Mesothelial cell of epicardium (in vitro differentiated cells): ENCODE measurements around the gene ECHDC3. TPM values are rescaled to one million over a fixed set of nuclear protein-coding genes. Genes with fewer than 3 reads are reported as not detected.

ENCODE experiments used
- DNase-seq, 2 experiments: peaks; one replicate each; pipeline ENCODE4 v3.0.0; 2021; ENCODE audit warnings: low spot score in 2 of 2; ENCODE audit not compliant: unreplicated experiment in 2 of 2
- H3K27ac Mint-ChIP-seq: 2 replicates; pipeline ENCODE4 v1.8.0; 2021; ENCODE audit warnings: mixed read lengths
- H3K27me3 Mint-ChIP-seq: 2 replicates; pipeline ENCODE4 v1.8.0; 2021; ENCODE audit warnings: low read depth, mixed read lengths
- H3K36me3 Mint-ChIP-seq: 2 replicates; pipeline ENCODE4 v1.8.0; 2021; ENCODE audit warnings: mixed read lengths
- H3K4me1 Mint-ChIP-seq: 2 replicates; pipeline ENCODE4 v1.8.0; 2021; ENCODE audit warnings: mixed read lengths
- H3K4me3 Mint-ChIP-seq: 2 replicates; pipeline ENCODE4 v1.8.0; 2021; ENCODE audit warnings: mild to moderate bottlenecking, moderate library complexity, mixed read lengths
- H3K9me3 Mint-ChIP-seq: 2 replicates; pipeline ENCODE4 v1.8.0; 2021; ENCODE audit warnings: mixed read lengths
- total RNA-seq: library from RNA; stranded (reverse); gene quantifications from 3 replicates; pipeline ENCODE4 v1.2.1, GENCODE V29; 2021
- TF ChIP-seq, protein P1 (sequence below): fragments of 200-600 bp; sonication (generic); IDR thresholded peaks from one replicate; pipeline ENCODE4 v1.5.0; 2021; ENCODE audit warnings: antibody characterized with exemption; ENCODE audit not compliant: unreplicated experiment

The ECHDC3 gene
- total RNA-seq, 1 donor from 2014 or later = 5.1 TPM

DNA sequence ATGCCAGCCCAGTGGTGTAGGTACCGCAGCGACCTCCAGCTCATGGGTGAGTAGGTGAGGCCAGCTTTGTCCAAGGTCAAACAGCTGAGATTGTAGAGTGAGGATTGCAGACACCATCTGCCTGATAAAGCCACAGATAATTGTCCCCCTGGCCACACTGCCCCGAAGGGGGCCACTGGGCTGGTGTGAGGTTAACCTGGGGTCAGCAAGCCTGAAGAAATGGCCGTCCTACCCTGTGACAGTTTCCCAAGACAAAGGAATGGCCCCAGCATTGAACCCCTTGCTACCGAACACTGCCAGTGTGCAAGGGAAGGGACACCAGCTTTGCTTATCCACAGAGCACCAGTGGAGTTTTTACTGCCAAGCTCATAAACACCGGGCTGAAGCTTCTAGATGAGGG, 23.0 kb downstream of the ECHDC3 start:
- peaks cover 1% of the 10 kb centered on the region for H3K36me3 Mint-ChIP-seq
- TF ChIP-seq, protein P1, sequence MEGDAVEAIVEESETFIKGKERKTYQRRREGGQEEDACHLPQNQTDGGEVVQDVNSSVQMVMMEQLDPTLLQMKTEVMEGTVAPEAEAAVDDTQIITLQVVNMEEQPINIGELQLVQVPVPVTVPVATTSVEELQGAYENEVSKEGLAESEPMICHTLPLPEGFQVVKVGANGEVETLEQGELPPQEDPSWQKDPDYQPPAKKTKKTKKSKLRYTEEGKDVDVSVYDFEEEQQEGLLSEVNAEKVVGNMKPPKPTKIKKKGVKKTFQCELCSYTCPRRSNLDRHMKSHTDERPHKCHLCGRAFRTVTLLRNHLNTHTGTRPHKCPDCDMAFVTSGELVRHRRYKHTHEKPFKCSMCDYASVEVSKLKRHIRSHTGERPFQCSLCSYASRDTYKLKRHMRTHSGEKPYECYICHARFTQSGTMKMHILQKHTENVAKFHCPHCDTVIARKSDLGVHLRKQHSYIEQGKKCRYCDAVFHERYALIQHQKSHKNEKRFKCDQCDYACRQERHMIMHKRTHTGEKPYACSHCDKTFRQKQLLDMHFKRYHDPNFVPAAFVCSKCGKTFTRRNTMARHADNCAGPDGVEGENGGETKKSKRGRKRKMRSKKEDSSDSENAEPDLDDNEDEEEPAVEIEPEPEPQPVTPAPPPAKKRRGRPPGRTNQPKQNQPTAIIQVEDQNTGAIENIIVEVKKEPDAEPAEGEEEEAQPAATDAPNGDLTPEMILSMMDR = no peak
- no peaks in the 10 kb centered on the region for H3K9me3 Mint-ChIP-seq
- H3K4me3 Mint-ChIP-seq = no peak overlapping the region
- DNase-seq = no peak
- no peak overlapping the region for H3K27ac Mint-ChIP-seq
- H3K4me1 Mint-ChIP-seq = no peaks in the 10 kb centered on the region
- peaks cover 7% of the 10 kb centered on the region for H3K27me3 Mint-ChIP-seq

DNA sequence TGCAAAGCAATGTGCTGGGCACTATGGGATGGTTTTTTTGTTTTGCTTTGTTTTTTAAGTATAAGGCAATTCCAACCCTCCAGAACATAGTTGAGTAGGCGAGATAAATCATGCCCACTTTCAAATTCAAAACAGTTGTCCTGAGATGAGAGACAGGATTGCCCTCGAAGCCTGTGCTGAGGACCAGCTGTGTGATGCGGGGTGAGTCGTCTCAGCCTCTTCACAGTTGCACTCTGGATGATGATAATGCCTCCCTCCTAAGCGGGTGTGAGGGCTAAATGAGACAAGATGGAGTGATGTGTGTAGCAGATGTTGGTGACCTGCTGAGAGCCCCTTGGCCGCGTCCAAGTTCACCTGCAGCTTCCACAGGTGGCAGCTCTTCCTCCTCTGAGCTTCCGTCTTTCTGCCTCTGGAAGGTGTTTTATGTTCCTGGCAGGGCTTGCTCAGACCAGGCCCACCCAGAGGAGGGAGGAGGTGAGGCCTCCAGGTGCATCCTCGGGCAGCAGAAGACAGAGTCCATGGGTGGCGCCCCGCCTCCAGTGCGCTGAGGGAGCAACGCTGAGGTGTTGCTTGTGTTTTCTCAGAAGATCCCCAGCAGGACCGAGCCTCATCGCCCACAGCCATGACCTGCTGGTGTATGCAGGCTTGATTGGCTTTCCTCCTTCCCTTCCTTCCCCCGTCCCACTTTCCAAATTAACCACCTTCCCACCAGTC, 30.6 kb downstream of the ECHDC3 start:
- no peaks in the 10 kb centered on the region for H3K36me3 Mint-ChIP-seq
- H3K27ac Mint-ChIP-seq = no peak overlapping the region
- no peak for DNase-seq
- H3K4me1 Mint-ChIP-seq = peaks cover 22% of the 10 kb centered on the region
- peaks cover 46% of the 10 kb centered on the region for H3K27me3 Mint-ChIP-seq
- H3K4me3 Mint-ChIP-seq = no peak overlapping the region
- H3K9me3 Mint-ChIP-seq = peaks cover 1% of the 10 kb centered on the region
- TF ChIP-seq, protein P1 = no peak

DNA sequence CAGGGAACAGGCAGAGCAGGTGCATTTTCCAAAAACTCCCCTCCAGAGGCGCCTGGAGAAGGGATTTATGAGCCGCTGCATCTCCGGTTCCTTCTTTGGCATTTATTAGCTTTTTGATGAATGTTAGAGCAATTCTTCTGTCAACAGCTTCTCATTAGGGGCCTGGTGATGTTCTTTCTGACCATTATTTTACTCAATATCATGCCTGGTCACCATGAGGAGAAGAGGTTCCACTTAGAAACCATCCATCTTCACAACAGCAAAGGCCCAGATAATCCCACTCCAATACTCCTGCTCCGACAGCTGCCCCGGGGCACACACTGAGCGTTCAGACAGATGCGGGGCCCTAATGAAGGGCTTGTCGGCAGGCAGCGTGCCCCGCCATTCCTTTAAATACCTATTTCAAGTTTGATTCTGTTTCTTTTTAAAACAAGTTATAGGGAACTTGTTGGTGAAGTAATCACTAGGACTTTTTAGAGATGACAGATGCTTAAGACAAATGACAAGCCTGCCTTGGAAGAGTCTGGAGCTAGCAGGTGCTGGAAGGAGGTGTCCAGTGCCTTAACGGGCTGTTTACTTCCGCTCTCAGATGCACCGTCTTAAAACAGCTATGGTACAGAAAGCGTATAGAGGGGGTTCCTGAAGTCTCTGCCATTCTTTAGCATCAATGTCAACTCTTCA, 31.7 kb downstream of the ECHDC3 start:
- H3K9me3 Mint-ChIP-seq = peaks cover 8% of the 10 kb centered on the region
- peaks cover 22% of the 10 kb centered on the region for H3K4me1 Mint-ChIP-seq
- H3K27ac Mint-ChIP-seq = peak overlapping the region; percentile 11
- H3K36me3 Mint-ChIP-seq = peaks cover 4% of the 10 kb centered on the region
- TF ChIP-seq, protein P1 = no peak
- H3K4me3 Mint-ChIP-seq = no peak overlapping the region
- peaks cover 46% of the 10 kb centered on the region for H3K27me3 Mint-ChIP-seq
- DNase-seq = peak in 1 of 2 experiments; percentile 43

DNA sequence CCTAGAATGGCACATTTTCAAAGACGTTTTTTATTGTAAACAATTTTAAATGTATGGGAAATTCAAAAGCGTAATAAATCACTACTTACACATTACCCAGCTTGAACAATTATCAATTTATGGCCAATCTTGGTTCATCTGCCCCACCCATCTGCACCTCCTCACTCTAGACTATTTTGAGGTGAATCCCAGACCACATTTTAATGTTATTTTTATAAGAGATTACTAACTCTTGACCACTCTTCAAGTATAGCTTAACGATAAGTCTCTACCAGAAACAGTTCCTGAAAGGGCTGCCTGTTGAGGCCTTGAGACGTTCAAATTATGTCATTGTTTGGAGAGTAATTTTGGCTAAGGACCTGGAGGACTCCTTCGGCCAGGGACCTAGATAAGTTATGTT, 33.2 kb downstream of the ECHDC3 start:
- no peak for DNase-seq
- Mint-ChIP-seq H3K4me3 (no peak overlapping the region), H3K27ac (peak overlapping the region; percentile 43), H3K27me3 (peaks cover 39% of the 10 kb centered on the region), H3K9me3 (peaks cover 15% of the 10 kb centered on the region), H3K4me1 (peaks cover 22% of the 10 kb centered on the region), H3K36me3 (peaks cover 5% of the 10 kb centered on the region)
- TF ChIP-seq, protein P1 = no peak

DNA sequence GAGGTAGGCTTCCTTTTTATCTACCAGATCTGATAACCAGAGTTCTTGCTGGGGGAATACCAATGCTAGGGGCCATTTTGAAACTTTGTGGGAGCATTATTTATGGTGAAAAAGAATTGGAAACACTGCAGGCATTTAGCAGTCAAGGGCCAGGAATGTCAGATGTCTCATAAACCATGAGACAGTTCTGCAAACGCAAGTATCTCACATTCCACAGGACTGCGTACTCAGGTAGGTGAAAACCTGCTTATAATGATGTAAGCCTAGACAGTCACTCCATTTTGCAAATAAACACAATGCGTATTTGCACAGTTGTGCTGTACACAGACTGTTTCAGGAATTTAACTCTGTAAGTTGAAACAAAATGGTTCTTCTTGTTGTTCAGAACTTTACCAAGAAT, 33.9 kb downstream of the ECHDC3 start:
- no peak for DNase-seq
- H3K4me1 Mint-ChIP-seq = peaks cover 22% of the 10 kb centered on the region
- TF ChIP-seq, protein P1 = no peak
- H3K27ac Mint-ChIP-seq = peak overlapping the region; percentile 43
- H3K9me3 Mint-ChIP-seq = peaks cover 15% of the 10 kb centered on the region
- no peak overlapping the region for H3K4me3 Mint-ChIP-seq
- H3K27me3 Mint-ChIP-seq = peaks cover 34% of the 10 kb centered on the region
- H3K36me3 Mint-ChIP-seq = peaks cover 5% of the 10 kb centered on the region
